Measurements from ENCODE around the gene HACD4.

GRCh38 chr9:20980832-20981455, 50.5 kb downstream of the HACD4 start:
- TF ChIP-seq CTCF (IDR thresholded peaks at IDR 0.05; ENCODE audit: low read length), result no peak
- TF ChIP-seq EZH2 (IDR thresholded peaks at IDR 0.05; ENCODE audit: borderline replicate concordance, low read length), result no peak
